Psoas muscle (tissue), 8 donors: ENCODE data around the gene U2SURP. TPM values are rescaled to one million over a fixed set of nuclear protein-coding genes. Genes with fewer than 3 reads are reported as not detected.
A peak's percentile ranks its signal among the peaks of the same experiment; 100 is the strongest.

Experiments
- ATAC-seq, 4 donors: fragments of 200-7000 bp; cut with Tn5 transposase; one replicate each; pipeline ENCODE4 v1.9.1; 2020; ENCODE audit warnings: moderate library complexity in 3 of 4, mild to moderate bottlenecking in 2 of 4
- DNase-seq, 2 donors: peaks; one replicate each; pipeline ENCODE4 v3.0.0-alpha.2; 2020
- H3K27ac ChIP-seq: fragments of 200-600 bp; one replicate; pipeline ENCODE4 v1.8.0; 2022
- H3K27me3 ChIP-seq, 3 donors: fragments of 200-600 bp in 1 of 3; one replicate each; pipeline versions ENCODE4 v1.6.1 to v1.8.0; 2013 to 2022; ENCODE audit warnings: low read length in 2 of 3, mild to moderate bottlenecking in 2 of 3, moderate library complexity in 1 of 3; ENCODE audit not compliant: insufficient read depth in 3 of 3
- H3K36me3 ChIP-seq, 2 donors: fragments of 200-600 bp in 1 of 2; one replicate each; pipeline versions ENCODE4 v1.6.1 to v1.8.0; 2013 to 2022; ENCODE audit warnings: low read depth in 1 of 2, mild to moderate bottlenecking in 1 of 2, moderate library complexity in 1 of 2; ENCODE audit not compliant: insufficient read depth in 1 of 2
- H3K4me1 ChIP-seq: fragments of 200-600 bp; one replicate; pipeline ENCODE4 v1.8.0; 2022
- H3K4me3 ChIP-seq: fragments of 200-600 bp; one replicate; pipeline ENCODE4 v1.8.0; 2022; ENCODE audit warnings: mild to moderate bottlenecking
- H3K9me3 ChIP-seq: fragments of 200-600 bp; one replicate; pipeline ENCODE4 v1.8.0; 2022
- WGBS, 3 donors: extraction: QIAGEN DNeasy Blood & Tissue Kit; methylation state at CpG; one replicate each; pipeline versions ENCODE4 v1.1.6 to v1.1.7; 2013; 5-methylcytosine and 5-hydroxymethylcytosine counted together
- intact Hi-C, 2 donors: fragments of 100-400 bp; cut with DNase I; formaldehyde crosslinking; loops; one replicate each; pipeline versions ENCODE4 v1.11.0 to v1.14.2; 2022
- polyA plus RNA-seq, 3 donors: library from polyadenylated mRNA; stranded (reverse); fragments of 200-250 nt; gene quantifications; one replicate each; pipeline ENCODE4 v1.2.3, GENCODE V29; 2013
- total RNA-seq, 4 donors: library from RNA; stranded (reverse); fragmentation: NEBNext Ultra II Directional in 2 of 4; extraction: Animal tissue kit (Norgen Biotek cat#: 25700) in 2 of 4; gene quantifications; one replicate each; pipeline versions ENCODE4 v1.2.1 to v1.2.4, GENCODE V29; 2021 to 2023
- TF ChIP-seq, protein P1 (sequence below): fragments of 200-600 bp; IDR thresholded peaks from one replicate; pipeline ENCODE4 v1.8.0; 2022; ENCODE audit warnings: antibody characterized with exemption
- donor health status: healthy with polysubstance abuse.
- donor health status: DM: no; HTN: no; CAD: no; lungs with moderate emphysema.
- donor health status: Bipolar disorder and iron deficiency.
- donor health status: healthy.
- donor health status: DM: yes; HTN: yes; CAD: no.
- donor health status: DM: no; HTN: no; CAD: no.
- donor health status: DM: no; HTN: no; CAD: no.
- donor health status: DM: yes; HTN: yes; CAD: no.

Gene U2SURP
- total and polyA plus RNA-seq, 7 donors: 20.5 to 69.3 (median 39.8) TPM

- 78 to 83% (median 82%) methylated on average over 7 of the region's 7 CpGs for WGBS, 3 donors
- TF ChIP-seq, protein P1, sequence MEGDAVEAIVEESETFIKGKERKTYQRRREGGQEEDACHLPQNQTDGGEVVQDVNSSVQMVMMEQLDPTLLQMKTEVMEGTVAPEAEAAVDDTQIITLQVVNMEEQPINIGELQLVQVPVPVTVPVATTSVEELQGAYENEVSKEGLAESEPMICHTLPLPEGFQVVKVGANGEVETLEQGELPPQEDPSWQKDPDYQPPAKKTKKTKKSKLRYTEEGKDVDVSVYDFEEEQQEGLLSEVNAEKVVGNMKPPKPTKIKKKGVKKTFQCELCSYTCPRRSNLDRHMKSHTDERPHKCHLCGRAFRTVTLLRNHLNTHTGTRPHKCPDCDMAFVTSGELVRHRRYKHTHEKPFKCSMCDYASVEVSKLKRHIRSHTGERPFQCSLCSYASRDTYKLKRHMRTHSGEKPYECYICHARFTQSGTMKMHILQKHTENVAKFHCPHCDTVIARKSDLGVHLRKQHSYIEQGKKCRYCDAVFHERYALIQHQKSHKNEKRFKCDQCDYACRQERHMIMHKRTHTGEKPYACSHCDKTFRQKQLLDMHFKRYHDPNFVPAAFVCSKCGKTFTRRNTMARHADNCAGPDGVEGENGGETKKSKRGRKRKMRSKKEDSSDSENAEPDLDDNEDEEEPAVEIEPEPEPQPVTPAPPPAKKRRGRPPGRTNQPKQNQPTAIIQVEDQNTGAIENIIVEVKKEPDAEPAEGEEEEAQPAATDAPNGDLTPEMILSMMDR: no peak
- H3K4me1 ChIP-seq: peaks cover 10% of the 10 kb centered on the region
- H3K36me3 ChIP-seq: no peaks in the 10 kb centered on the region
- no peak overlapping the region for H3K4me3 ChIP-seq
- no peak overlapping the region for H3K27ac ChIP-seq
- intact Hi-C loops: loop anchor here (5.0 kb wide), 2 partner anchors 60 to 395 kb away; partner anchors contain the start of gene PLS1 (in 1 of the 2)
- H3K27me3 ChIP-seq: no peaks in the 10 kb centered on the region
- H3K9me3 ChIP-seq: no peaks in the 10 kb centered on the region
- ATAC-seq (no peak), DNase-seq (no peak)
Measured at GRCh38 chr3:142992323-142992722, 9.0 kb upstream of the U2SURP start.

GRCh38 chr3:142993958-142994442 is 7.4 kb upstream of the U2SURP start:
- TF ChIP-seq, protein P1: peak; percentile 71
- no peaks in the 10 kb centered on the region for H3K36me3 ChIP-seq
- no peak overlapping the region for H3K4me3 ChIP-seq
- H3K4me1 ChIP-seq: no peaks in the 10 kb centered on the region
- intact Hi-C loops: loop anchor here (2.0 to 5.0 kb wide), 4 partner anchors 62 to 397 kb away; partner anchors contain the start of gene PLS1 (in 1 of the 2)
- peak in 3 of 4 donors; percentile 44 to 85 (median 64) for ATAC-seq
- no peaks in the 10 kb centered on the region for H3K27me3 ChIP-seq
- H3K9me3 ChIP-seq: no peaks in the 10 kb centered on the region
- DNase-seq: peak; percentile 65 to 71
- 13 to 22% (median 18%) methylated on average over 4 of the region's 4 CpGs for WGBS, 3 donors
- H3K27ac ChIP-seq: no peak overlapping the region

GRCh38 chr3:142997330-142997729 is 4.0 kb upstream of the U2SURP start:
- TF ChIP-seq, protein P1: no peak
- Histone ChIP-seq H3K27me3 (no peaks in the 10 kb centered on the region), H3K4me1 (peaks cover 14% of the 10 kb centered on the region), H3K4me3 (no peak overlapping the region), H3K9me3 (no peaks in the 10 kb centered on the region), H3K36me3 (no peaks in the 10 kb centered on the region), H3K27ac (no peak overlapping the region)
- WGBS, 3 donors: 26 to 39% (median 27%) methylated on average over 2 of the region's 2 CpGs
- ATAC-seq (no peak), DNase-seq (no peak)
- intact Hi-C loops: loop anchor here in 1 of 2 donors (5.0 kb wide), 1 partner anchor 170 kb away; no protein-coding TSS in a partner anchor

GRCh38 chr3:142998439-142998838 is 2.9 kb upstream of the U2SURP start:
- no peak overlapping the region for H3K4me3 ChIP-seq
- H3K27me3 ChIP-seq: no peaks in the 10 kb centered on the region
- ATAC-seq (no peak), DNase-seq (no peak)
- H3K27ac ChIP-seq: no peak overlapping the region
- intact Hi-C loops: loop anchor here in 1 of 2 donors (5.0 kb wide), 1 partner anchor 171 kb away; no protein-coding TSS in a partner anchor
- H3K36me3 ChIP-seq: no peaks in the 10 kb centered on the region
- TF ChIP-seq, protein P1: no peak
- 67 to 87% (median 68%) methylated on average over 3 of the region's 3 CpGs for WGBS, 3 donors
- H3K9me3 ChIP-seq: no peaks in the 10 kb centered on the region
- H3K4me1 ChIP-seq: peaks cover 20% of the 10 kb centered on the region
